ENCODE data around the gene TMEM270.

TMEM270 gene

DNA sequence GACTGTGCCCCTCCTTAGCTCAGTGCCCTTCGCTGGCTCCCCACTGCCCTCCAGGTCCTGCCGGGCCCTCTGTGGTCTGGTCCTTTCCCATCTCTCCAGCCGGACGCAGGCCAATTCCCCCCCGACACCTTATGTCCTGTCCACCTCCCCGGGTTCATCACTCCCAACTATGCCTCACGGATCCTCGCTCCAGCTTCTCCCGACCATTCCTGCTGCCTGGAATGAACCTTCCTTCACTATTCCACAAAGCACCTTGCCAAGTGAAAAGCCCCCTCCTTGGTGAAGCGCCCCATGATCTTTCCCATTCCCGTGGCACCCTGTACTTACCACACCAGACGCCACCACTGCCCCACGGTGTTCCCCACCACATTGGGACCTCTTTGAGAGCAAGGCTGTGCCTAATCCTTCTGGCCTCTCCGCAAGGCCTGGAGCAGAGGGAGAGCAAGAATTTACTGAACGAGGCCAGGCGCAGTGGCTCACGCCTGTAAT, 47.2 kb downstream of the TMEM270 start:
- DNase-seq (ENCODE audit: low spot score) = no peak

DNA sequence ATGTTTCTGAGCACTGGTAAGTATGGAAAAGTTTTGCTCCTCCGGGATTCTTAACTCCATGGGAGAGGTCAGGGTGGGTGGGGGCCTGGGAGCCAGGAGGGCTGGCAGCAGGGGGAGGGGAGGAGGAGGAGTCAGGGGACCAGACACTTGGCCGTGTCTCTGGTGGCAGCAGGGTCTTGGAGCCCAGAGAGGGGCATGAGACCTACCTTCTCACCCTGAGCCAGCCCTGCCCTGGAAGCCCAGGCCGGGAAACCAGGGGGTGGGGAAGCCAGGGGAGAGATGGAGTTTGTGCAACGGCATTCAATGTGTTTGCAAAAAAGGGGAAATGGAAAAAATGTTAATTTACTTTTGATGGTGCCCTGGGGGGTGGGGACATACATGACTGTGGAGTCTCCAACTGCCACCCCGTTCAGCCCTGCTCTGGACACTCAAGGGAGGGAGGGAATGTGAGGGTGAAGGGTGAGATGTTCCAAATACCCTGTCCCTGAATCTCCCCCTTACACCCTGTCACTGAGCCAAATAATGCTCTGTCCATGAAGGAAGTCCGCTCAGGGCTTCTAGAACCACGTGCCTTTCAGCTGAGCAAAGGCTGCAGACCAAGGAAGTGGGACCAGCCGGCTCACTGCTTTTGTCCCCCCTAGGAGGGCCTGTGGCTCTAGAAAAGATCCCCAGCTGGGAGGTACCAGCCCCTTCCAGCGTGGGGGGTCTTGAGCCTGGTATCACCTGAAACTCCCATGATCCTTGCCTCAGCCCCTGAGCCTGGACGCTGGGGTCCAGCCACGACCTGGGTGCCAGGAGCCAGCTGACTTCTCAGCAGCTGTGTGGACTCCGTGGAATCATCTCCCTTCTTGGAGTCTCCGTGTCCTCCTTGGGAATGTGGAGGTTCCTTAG, 48.3 kb downstream of the TMEM270 start:
- peak; percentile 37 for DNase-seq (ENCODE audit: low spot score)

DNA sequence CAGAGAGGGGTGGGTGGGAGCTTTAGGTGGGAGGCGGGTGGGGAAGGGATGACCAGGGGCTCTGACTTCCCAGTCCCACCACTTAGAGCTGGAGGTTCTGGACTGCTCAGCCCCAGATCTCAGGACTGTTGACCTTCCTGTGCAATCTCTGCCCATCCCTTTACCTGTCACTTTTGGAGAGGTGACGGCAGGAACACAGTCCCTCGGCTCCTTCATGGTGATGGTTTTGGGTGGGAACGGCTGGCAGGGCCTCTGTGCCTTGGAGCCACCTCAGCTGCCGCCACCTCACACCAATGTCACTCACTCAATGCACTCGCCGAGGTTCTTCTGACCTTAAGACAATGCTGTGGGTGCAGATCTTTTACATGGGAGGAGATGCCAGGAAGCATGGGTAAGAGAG, 49.0 kb downstream of the TMEM270 start:
- no peak for DNase-seq (ENCODE audit: low spot score)

DNA sequence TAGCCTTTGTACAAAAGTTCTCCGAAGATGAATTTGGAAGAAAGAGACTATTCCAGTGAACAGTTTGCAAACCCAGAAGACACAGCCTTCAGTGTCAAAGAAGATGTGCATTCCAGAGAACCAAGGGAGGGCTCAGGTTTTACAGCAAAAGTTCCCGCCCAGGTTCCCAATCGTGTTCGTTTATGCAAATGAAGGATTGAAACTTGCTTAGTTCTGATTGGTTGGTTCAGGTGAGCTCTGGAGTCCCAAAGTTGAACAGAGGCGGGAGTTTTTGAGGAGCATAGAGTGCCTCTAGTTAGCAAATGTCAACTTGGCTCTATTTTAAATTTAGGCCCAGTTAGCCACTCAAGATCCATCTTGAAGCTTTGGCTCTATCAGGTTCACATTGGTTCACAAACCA, 51.3 kb downstream of the TMEM270 start:
- no peak for DNase-seq (ENCODE audit: low spot score)
